ENCODE measurements around the gene DSC1.

The DSC1 gene

GRCh38 chr18:31161757-31162418 is 768 bp downstream of the DSC1 start:
- Histone ChIP-seq H4K91ac (ENCODE audit: low read length) (no peak overlapping the region), H3K4ac (ENCODE audit: low read depth in 1 of 2, low read length in 2 of 2) (no peak overlapping the region), H2BK12ac (ENCODE audit: low read length in 2 of 2) (no peak overlapping the region), H3K14ac (ENCODE audit: low read length in 2 of 2) (no peak overlapping the region), H3K36me3 (ENCODE audit: control insufficient read depth in 1 of 2, insufficient read depth in 2 of 2, low read depth in 1 of 2, low read length in 2 of 2) (no peaks in the 10 kb centered on the region), H2BK15ac (ENCODE audit: low read depth, poor library complexity, severe bottlenecking) (no peak overlapping the region), H3K23ac (ENCODE audit: low read length in 2 of 2) (no peak overlapping the region), H3K27me3 (ENCODE audit: control insufficient read depth in 1 of 2, insufficient read depth in 1 of 2, low read length in 2 of 2) (no peaks in the 10 kb centered on the region), H2AK5ac (ENCODE audit: low read length, severe bottlenecking) (no peak overlapping the region), H2BK120ac (ENCODE audit: low read depth, low read length) (no peak overlapping the region), H2BK5ac (ENCODE audit: low read depth, low read length, poor library complexity, severe bottlenecking) (no peak overlapping the region), H3K4me2 (ENCODE audit: low read length, poor library complexity, severe bottlenecking) (no peak overlapping the region), H3K18ac (ENCODE audit: low read depth in 1 of 2, low read length in 2 of 2) (no peak overlapping the region), H3K9ac (ENCODE audit: low read length) (no peak overlapping the region), H2AFZ (ENCODE audit: low read depth, low read length) (no peak overlapping the region), H3K4me1 (ENCODE audit: control insufficient read depth, insufficient read depth, low read depth, low read length) (peaks cover 3% of the 10 kb centered on the region), H3K4me3 (ENCODE audit: insufficient read depth in 1 of 2, low read depth in 1 of 2, low read length in 2 of 2) (no peak overlapping the region), H4K8ac (ENCODE audit: low read length) (no peak overlapping the region), H3K9me3 (ENCODE audit: control insufficient read depth, low read length) (no peaks in the 10 kb centered on the region), H3K27ac (ENCODE audit: low read length, poor library complexity, severe bottlenecking) (no peak overlapping the region), H3K79me1 (replicated peaks; ENCODE audit: low read length, poor library complexity, severe bottlenecking) (no peaks in the 10 kb centered on the region)
- no peak for DNase-seq
- 100% methylated on average over 1 of the region's 2 CpGs for WGBS

- Histone ChIP-seq H4K91ac (ENCODE audit: low read length) (no peak overlapping the region), H2BK5ac (ENCODE audit: low read depth, low read length, poor library complexity, severe bottlenecking) (no peak overlapping the region), H3K9me3 (ENCODE audit: control insufficient read depth, low read length) (no peaks in the 10 kb centered on the region), H3K23ac (ENCODE audit: low read length in 2 of 2) (no peak overlapping the region), H2AK5ac (ENCODE audit: low read length, severe bottlenecking) (no peak overlapping the region), H3K27ac (ENCODE audit: low read length, poor library complexity, severe bottlenecking) (no peak overlapping the region), H3K4me3 (ENCODE audit: insufficient read depth in 1 of 2, low read depth in 1 of 2, low read length in 2 of 2) (no peak overlapping the region), H3K4me2 (ENCODE audit: low read length, poor library complexity, severe bottlenecking) (no peak overlapping the region), H2BK15ac (ENCODE audit: low read depth, poor library complexity, severe bottlenecking) (no peak overlapping the region), H3K18ac (ENCODE audit: low read depth in 1 of 2, low read length in 2 of 2) (no peak overlapping the region), H3K9ac (ENCODE audit: low read length) (no peak overlapping the region), H3K14ac (ENCODE audit: low read length in 2 of 2) (no peak overlapping the region), H4K8ac (ENCODE audit: low read length) (no peak overlapping the region), H3K79me1 (replicated peaks; ENCODE audit: low read length, poor library complexity, severe bottlenecking) (no peaks in the 10 kb centered on the region), H3K4ac (ENCODE audit: low read depth in 1 of 2, low read length in 2 of 2) (no peak overlapping the region), H2BK120ac (ENCODE audit: low read depth, low read length) (no peak overlapping the region), H2BK12ac (ENCODE audit: low read length in 2 of 2) (no peak overlapping the region), H3K27me3 (ENCODE audit: control insufficient read depth in 1 of 2, insufficient read depth in 1 of 2, low read length in 2 of 2) (no peaks in the 10 kb centered on the region), H3K4me1 (ENCODE audit: control insufficient read depth, insufficient read depth, low read depth, low read length) (peaks cover 1% of the 10 kb centered on the region), H2AFZ (ENCODE audit: low read depth, low read length) (no peak overlapping the region), H3K36me3 (ENCODE audit: control insufficient read depth in 1 of 2, insufficient read depth in 2 of 2, low read depth in 1 of 2, low read length in 2 of 2) (no peaks in the 10 kb centered on the region)
- WGBS: 85% methylated on average over 11 of the region's 13 CpGs
- no peak for DNase-seq
These were observed 5.6 kb downstream of the DSC1 start for GRCh38 chr18:31156821-31157763.

- H4K91ac ChIP-seq (ENCODE audit: low read length): no peak overlapping the region
These were observed 7.2 kb downstream of the DSC1 start for GRCh38 chr18:31155498-31155897.

GRCh38 chr18:31154181-31154580 is 8.5 kb downstream of the DSC1 start:
- H4K8ac ChIP-seq (ENCODE audit: low read length): no peak overlapping the region
- H2AFZ ChIP-seq (ENCODE audit: low read depth, low read length): no peak overlapping the region
- no peak overlapping the region for H3K27ac ChIP-seq (ENCODE audit: low read length, poor library complexity, severe bottlenecking)
- H2BK15ac ChIP-seq (ENCODE audit: low read depth, poor library complexity, severe bottlenecking): no peak overlapping the region
- no peaks in the 10 kb centered on the region for H3K36me3 ChIP-seq (ENCODE audit: control insufficient read depth in 1 of 2, insufficient read depth in 2 of 2, low read depth in 1 of 2, low read length in 2 of 2)
- H3K79me1 ChIP-seq (replicated peaks; ENCODE audit: low read length, poor library complexity, severe bottlenecking): no peaks in the 10 kb centered on the region
- H3K14ac ChIP-seq (ENCODE audit: low read length in 2 of 2): no peak overlapping the region
- H2BK120ac ChIP-seq (ENCODE audit: low read depth, low read length): no peak overlapping the region
- H3K27me3 ChIP-seq (ENCODE audit: control insufficient read depth in 1 of 2, insufficient read depth in 1 of 2, low read length in 2 of 2): no peaks in the 10 kb centered on the region
- H3K4ac ChIP-seq (ENCODE audit: low read depth in 1 of 2, low read length in 2 of 2): no peak overlapping the region
- no CpG with 5 or more reads among the region's 2 CpGs for WGBS
- H2BK5ac ChIP-seq (ENCODE audit: low read depth, low read length, poor library complexity, severe bottlenecking): no peak overlapping the region
- H3K9ac ChIP-seq (ENCODE audit: low read length): no peak overlapping the region
- H3K4me3 ChIP-seq (ENCODE audit: insufficient read depth in 1 of 2, low read depth in 1 of 2, low read length in 2 of 2): no peak overlapping the region
- H3K9me3 ChIP-seq (ENCODE audit: control insufficient read depth, low read length): no peaks in the 10 kb centered on the region
- DNase-seq: no peak
- no peak overlapping the region for H2BK12ac ChIP-seq (ENCODE audit: low read length in 2 of 2)
- no peak overlapping the region for H3K18ac ChIP-seq (ENCODE audit: low read depth in 1 of 2, low read length in 2 of 2)
- H2AK5ac ChIP-seq (ENCODE audit: low read length, severe bottlenecking): no peak overlapping the region
- H3K4me1 ChIP-seq (ENCODE audit: control insufficient read depth, insufficient read depth, low read depth, low read length): peaks cover 1% of the 10 kb centered on the region
- H3K4me2 ChIP-seq (ENCODE audit: low read length, poor library complexity, severe bottlenecking): no peak overlapping the region
- H3K23ac ChIP-seq (ENCODE audit: low read length in 2 of 2): no peak overlapping the region
- H4K91ac ChIP-seq (ENCODE audit: low read length): no peak overlapping the region

More at GRCh38 chr18:31155498-31155897, 7.2 kb downstream of the DSC1 start:
- Histone ChIP-seq H3K14ac (ENCODE audit: low read length in 2 of 2) (no peak overlapping the region), H3K4me3 (ENCODE audit: insufficient read depth in 1 of 2, low read depth in 1 of 2, low read length in 2 of 2) (no peak overlapping the region), H3K23ac (ENCODE audit: low read length in 2 of 2) (no peak overlapping the region), H3K9ac (ENCODE audit: low read length) (no peak overlapping the region), H2AFZ (ENCODE audit: low read depth, low read length) (no peak overlapping the region), H2BK5ac (ENCODE audit: low read depth, low read length, poor library complexity, severe bottlenecking) (no peak overlapping the region), H3K9me3 (ENCODE audit: control insufficient read depth, low read length) (no peaks in the 10 kb centered on the region), H3K18ac (ENCODE audit: low read depth in 1 of 2, low read length in 2 of 2) (no peak overlapping the region), H3K27ac (ENCODE audit: low read length, poor library complexity, severe bottlenecking) (no peak overlapping the region), H3K4me2 (ENCODE audit: low read length, poor library complexity, severe bottlenecking) (no peak overlapping the region), H3K79me1 (replicated peaks; ENCODE audit: low read length, poor library complexity, severe bottlenecking) (no peaks in the 10 kb centered on the region), H3K4me1 (ENCODE audit: control insufficient read depth, insufficient read depth, low read depth, low read length) (peaks cover 1% of the 10 kb centered on the region), H2BK120ac (ENCODE audit: low read depth, low read length) (no peak overlapping the region), H2BK12ac (ENCODE audit: low read length in 2 of 2) (no peak overlapping the region), H4K8ac (ENCODE audit: low read length) (no peak overlapping the region), H2BK15ac (ENCODE audit: low read depth, poor library complexity, severe bottlenecking) (no peak overlapping the region), H3K27me3 (ENCODE audit: control insufficient read depth in 1 of 2, insufficient read depth in 1 of 2, low read length in 2 of 2) (no peaks in the 10 kb centered on the region), H2AK5ac (ENCODE audit: low read length, severe bottlenecking) (no peak overlapping the region), H3K4ac (ENCODE audit: low read depth in 1 of 2, low read length in 2 of 2) (no peak overlapping the region), H3K36me3 (ENCODE audit: control insufficient read depth in 1 of 2, insufficient read depth in 2 of 2, low read depth in 1 of 2, low read length in 2 of 2) (no peaks in the 10 kb centered on the region)
- no peak for DNase-seq
- 100% methylated on average over 3 of the region's 4 CpGs for WGBS

Measured in mesenchymal stem cell (in vitro differentiated cells and primary cell).